Suprapubic skin (tissue), 4 donors: Measurements from ENCODE around the gene IRAK1. TPM values are rescaled to one million over a fixed set of nuclear protein-coding genes. Genes with fewer than 3 reads are reported as not detected.

Source experiments
- DNase-seq, 2 donors: peaks; one replicate each; pipeline ENCODE4 v3.0.0-alpha.2; 2019; ENCODE audit warnings: low spot score in 2 of 2
- H3K27ac ChIP-seq: fragments of 200-600 bp; sonication (generic); one replicate; pipeline ENCODE4 v1.5.1; 2019
- H3K27me3 ChIP-seq: fragments of 200-600 bp; sonication (generic); one replicate; pipeline ENCODE4 v1.5.1; 2019
- H3K36me3 ChIP-seq: fragments of 200-600 bp; sonication (generic); one replicate; pipeline ENCODE4 v1.5.1; 2019
- H3K4me1 ChIP-seq: fragments of 200-600 bp; sonication (generic); one replicate; pipeline ENCODE4 v1.5.1; 2019
- H3K4me3 ChIP-seq: fragments of 200-600 bp; sonication (generic); one replicate; pipeline ENCODE4 v1.5.1; 2019; ENCODE audit warnings: mild to moderate bottlenecking
- H3K9me3 ChIP-seq: fragments of 200-600 bp; sonication (generic); one replicate; pipeline ENCODE4 v1.5.1; 2019
- CTCF ChIP-seq, 2 donors: fragments of 200-600 bp in 1 of 2; fragments of 450-650 bp in 1 of 2; sonication (generic) in 1 of 2; IDR thresholded peaks; one replicate each; pipeline ENCODE4 v1.5.1; 2016 to 2019; ENCODE audit warnings: antibody characterized with exemption in 2 of 2, mild to moderate bottlenecking in 1 of 2, moderate library complexity in 1 of 2
- EP300 ChIP-seq: sonication (generic); formaldehyde crosslinking; IDR thresholded peaks from one replicate; pipeline ENCODE4 v1.6.1; 2017; ENCODE audit warnings: antibody characterized with exemption
- POLR2A ChIP-seq, 2 donors: fragments of 450-650 bp; IDR thresholded peaks; one replicate each; pipeline ENCODE4 v1.6.1; 2017; ENCODE audit warnings: antibody characterized with exemption in 2 of 2, mild to moderate bottlenecking in 2 of 2, moderate library complexity in 2 of 2
- POLR2AphosphoS5 ChIP-seq, 3 donors: sonication (generic); formaldehyde crosslinking; IDR thresholded peaks; one replicate each; pipeline ENCODE4 v1.6.1; 2017; ENCODE audit warnings: antibody characterized with exemption in 3 of 3
- WGBS: methylation state at CpG from one replicate; pipeline ENCODE4 v1.1.5; 2018; 5-methylcytosine and 5-hydroxymethylcytosine counted together
- total RNA-seq, 4 donors: library from RNA; depleted of rRNA; stranded (reverse); fragments of >200 nt; gene quantifications; one replicate each; pipeline ENCODE4 v1.1.0, GENCODE V29; 2016

IRAK1 gene
- total RNA-seq, 4 donors from 2014 or later: 51.3 to 61.5 (median 58.3) TPM

GRCh38 chrX:154061801-154062200, 42.1 kb upstream of the IRAK1 start:
- no peak overlapping the region for H3K4me3 ChIP-seq
- no peaks in the 10 kb centered on the region for H3K36me3 ChIP-seq
- H3K4me1 ChIP-seq: peaks cover 35% of the 10 kb centered on the region
- TF ChIP-seq POLR2A (IDR thresholded peaks at IDR 0.05) (no peak), POLR2AphosphoS5 (IDR thresholded peaks at IDR 0.05) (no peak), EP300 (no peak), CTCF (IDR thresholded peaks at IDR 0.05) (no peak)
- 77% methylated on average over 8 of the region's 8 CpGs for WGBS
- no peak for DNase-seq
- no peaks in the 10 kb centered on the region for H3K27me3 ChIP-seq
- H3K27ac ChIP-seq: no peak overlapping the region
- H3K9me3 ChIP-seq: no peaks in the 10 kb centered on the region

- Histone ChIP-seq H3K27me3 (no peaks in the 10 kb centered on the region), H3K4me3 (no peak overlapping the region), H3K9me3 (no peaks in the 10 kb centered on the region), H3K27ac (no peak overlapping the region), H3K36me3 (no peaks in the 10 kb centered on the region), H3K4me1 (peaks cover 36% of the 10 kb centered on the region)
- WGBS: 77% methylated on average over 5 of the region's 5 CpGs
- no peak for DNase-seq
- TF ChIP-seq EP300 (no peak), POLR2A (IDR thresholded peaks at IDR 0.05) (no peak), CTCF (IDR thresholded peaks at IDR 0.05) (no peak), POLR2AphosphoS5 (IDR thresholded peaks at IDR 0.05) (no peak)
These were observed 40.1 kb upstream of the IRAK1 start for GRCh38 chrX:154059729-154060245.

- Histone ChIP-seq H3K4me1 (peaks cover 36% of the 10 kb centered on the region), H3K9me3 (no peaks in the 10 kb centered on the region), H3K27ac (no peak overlapping the region), H3K27me3 (no peaks in the 10 kb centered on the region), H3K36me3 (no peaks in the 10 kb centered on the region), H3K4me3 (no peak overlapping the region)
- no peak for TF ChIP-seq POLR2AphosphoS5 (IDR thresholded peaks at IDR 0.05)
- WGBS: 30% methylated on average over 1 of the region's 1 CpG
- DNase-seq: no peak
These were observed 39.5 kb upstream of the IRAK1 start for GRCh38 chrX:154059231-154059630.

- TF ChIP-seq EP300: no peak
- no peak for TF ChIP-seq POLR2AphosphoS5 (IDR thresholded peaks at IDR 0.05)
- no peak for TF ChIP-seq CTCF (IDR thresholded peaks at IDR 0.05)
- TF ChIP-seq POLR2A (IDR thresholded peaks at IDR 0.05): no peak
- Histone ChIP-seq H3K9me3 (no peaks in the 10 kb centered on the region), H3K4me3 (no peak overlapping the region), H3K27ac (no peak overlapping the region), H3K27me3 (no peaks in the 10 kb centered on the region), H3K36me3 (no peaks in the 10 kb centered on the region), H3K4me1 (peaks cover 31% of the 10 kb centered on the region)
- WGBS: 78% methylated on average over 11 of the region's 11 CpGs
- DNase-seq: no peak
These were observed 38.7 kb upstream of the IRAK1 start for GRCh38 chrX:154058214-154058997.

- Histone ChIP-seq H3K36me3 (no peaks in the 10 kb centered on the region), H3K9me3 (no peaks in the 10 kb centered on the region), H3K4me3 (no peak overlapping the region), H3K4me1 (peaks cover 31% of the 10 kb centered on the region), H3K27me3 (no peaks in the 10 kb centered on the region), H3K27ac (no peak overlapping the region)
- WGBS: 56% methylated on average over 1 of the region's 1 CpG
- TF ChIP-seq EP300 (no peak), POLR2A (IDR thresholded peaks at IDR 0.05) (no peak), CTCF (IDR thresholded peaks at IDR 0.05) (no peak), POLR2AphosphoS5 (IDR thresholded peaks at IDR 0.05) (no peak)
- DNase-seq: no peak
These were observed 38.1 kb upstream of the IRAK1 start for GRCh38 chrX:154057791-154058190.
